ENCODE measurements around the gene AIFM2.
"Not testable (repeated sequence)": the region's sequence is repeated elsewhere in the genome, so short reads cannot be mapped to it uniquely, and the experiment has no call there.

AIFM2 gene

DNA sequence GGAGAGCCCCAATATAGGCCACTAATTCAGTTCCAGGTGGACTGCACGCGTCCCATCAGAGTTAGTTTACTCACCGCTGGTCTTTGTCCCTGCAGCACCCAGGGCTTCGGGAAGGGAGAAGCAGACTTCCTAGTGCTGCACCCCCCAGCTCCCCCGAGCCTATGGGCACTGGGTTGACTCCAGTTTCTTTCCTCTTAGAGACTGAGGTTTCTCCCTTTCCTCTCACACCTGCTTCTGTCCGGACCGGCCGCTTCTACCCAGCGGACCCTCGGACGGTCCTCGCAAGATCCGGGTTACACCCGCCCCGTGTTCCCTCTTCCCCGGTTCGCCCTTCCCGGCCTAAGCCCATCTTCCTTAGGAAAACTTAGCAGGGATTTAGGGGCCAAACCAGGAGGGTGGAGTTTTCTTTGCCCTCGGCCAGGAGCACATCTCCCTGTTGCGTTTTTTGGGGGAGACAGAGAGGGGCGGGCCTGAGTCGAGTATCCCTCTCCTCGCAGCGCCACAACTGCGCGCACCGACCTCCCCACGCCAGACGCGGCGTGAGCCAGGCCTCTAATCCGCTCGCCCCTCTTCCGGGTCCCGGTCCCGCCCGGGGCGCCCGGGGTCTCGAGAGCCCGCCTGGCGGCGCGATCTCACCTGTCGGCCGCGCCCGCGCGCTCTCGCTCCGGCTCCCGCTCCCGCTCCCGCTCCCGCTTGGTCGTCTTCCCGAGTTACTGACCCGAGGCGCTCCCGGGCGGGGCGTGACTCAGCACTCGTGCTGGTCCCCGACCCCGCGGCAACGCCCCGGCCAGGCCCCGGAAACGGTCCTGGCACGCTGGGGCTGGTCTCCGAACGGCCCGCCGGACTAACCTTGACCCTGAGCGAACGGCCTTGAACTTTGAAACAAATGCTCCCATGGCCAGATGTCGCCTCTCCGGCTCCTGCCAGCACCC lies at the start of gene AIFM2:
Gene AIFM2 (minus strand): TSS at position 728 of the 932 bp plus-strand sequence. CDS start 8,741 bp downstream, outside the sequence.
- in situ Hi-C loops (cut with MboI; ENCODE audit: low sequenced_read_pairs), result no loop called here

DNA sequence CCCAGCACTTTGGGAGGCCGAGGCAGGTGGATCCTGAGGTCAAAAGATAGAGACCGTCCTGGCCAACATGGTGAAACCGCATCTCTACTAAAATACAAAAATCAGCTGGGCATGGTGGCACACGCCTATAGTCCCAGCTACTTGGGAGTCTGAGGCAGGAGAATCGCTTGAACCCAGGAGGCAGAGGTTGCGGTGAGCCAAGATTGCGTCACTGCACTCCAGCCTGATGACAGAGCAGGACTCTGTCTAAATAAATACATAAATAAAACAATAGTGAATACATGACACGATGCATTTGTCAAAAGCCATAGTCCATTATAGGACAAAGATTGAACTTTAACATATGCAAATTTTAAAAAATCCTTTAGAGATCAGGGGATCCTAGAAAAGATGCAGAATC lies 46.6 kb upstream of the AIFM2 start:
- in situ Hi-C loops (cut with MboI; ENCODE audit: low sequenced_read_pairs), result not testable (repeated sequence)

DNA sequence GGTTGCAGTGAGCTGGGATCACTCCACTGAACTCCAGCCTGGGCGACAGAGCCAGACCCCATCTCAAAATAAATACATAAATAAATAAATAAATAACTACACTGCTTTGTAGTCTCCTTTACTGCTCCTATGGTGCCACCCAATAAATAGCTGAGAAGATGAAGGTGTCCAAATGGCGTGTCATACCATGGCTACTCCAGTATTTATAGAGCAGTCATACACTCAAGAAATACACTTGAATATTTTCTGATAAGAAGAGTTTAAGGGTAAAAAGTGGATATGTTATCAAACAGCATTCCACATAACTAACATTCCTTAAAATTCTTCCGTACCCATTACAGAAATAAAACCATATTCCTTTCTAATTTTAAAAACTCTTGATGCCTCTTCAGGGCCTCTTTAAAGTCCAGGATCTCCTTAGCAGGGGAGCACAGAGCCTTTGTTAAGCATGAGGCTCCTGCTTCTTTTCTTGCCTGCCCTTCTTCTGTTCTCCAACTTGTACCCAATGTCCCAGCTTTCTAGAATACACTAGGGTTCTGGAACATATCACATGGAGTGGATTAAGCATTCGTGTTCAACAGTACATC lies 45.6 kb upstream of the AIFM2 start:
- in situ Hi-C loops (cut with MboI; ENCODE audit: low sequenced_read_pairs), result no loop called here

GRCh38 chr10:70176441-70176840 lies 43.8 kb upstream of the AIFM2 start:
- in situ Hi-C loops (cut with MboI; ENCODE audit: low sequenced_read_pairs), result no loop called here

DNA sequence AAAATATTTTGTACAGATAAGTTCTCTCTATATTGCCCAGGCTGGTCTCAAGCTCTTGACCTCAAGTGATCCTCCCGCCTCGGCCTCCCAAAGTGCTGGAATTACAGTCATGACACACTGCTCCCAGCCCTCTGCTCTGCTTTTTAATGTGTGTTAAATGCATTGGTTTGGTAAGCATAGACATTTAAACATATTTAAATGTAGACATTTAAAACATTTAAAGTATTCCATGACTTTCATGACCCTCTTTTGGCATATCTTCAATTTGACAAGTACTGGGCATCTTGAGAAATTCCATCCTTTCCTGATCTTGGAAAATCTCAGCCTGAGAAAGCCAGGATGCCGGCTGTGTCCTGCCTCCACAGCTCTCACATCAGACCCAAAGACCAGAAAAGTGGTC lies 42.9 kb upstream of the AIFM2 start:
- in situ Hi-C loops (cut with MboI; ENCODE audit: low sequenced_read_pairs), result no loop called here

DNA sequence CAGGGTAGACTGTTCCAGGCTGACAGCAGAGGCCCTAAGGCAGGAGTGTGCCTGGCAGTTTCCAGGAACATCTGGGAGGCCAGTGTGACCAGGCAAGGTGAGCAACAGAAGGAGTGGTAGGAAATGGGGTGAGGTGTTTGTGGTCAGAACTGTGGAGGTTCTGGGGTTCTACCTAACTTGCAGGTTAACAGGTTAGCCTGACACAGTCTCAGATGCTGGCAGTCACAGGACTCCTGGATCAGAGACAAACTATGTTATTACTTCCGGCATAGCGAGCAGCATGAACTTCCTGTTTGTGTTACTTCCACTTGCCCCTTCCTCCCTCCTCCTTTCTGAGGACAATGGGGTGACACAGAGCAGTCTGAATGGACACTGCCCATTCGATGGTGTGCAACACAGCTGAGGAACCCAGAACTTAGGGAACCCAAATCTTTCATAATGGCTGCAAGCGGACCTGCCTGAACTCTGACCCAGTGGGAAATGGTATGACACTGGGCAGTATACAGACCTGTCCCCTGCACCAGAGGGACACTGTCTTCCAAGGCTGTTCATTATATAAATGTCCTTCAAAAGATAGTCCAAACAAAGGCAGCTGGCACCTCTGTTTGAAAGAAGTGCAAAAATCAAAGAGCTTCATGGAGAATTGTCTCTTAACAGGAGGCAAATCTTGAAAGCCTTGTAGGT lies 41.6 kb upstream of the AIFM2 start:
- in situ Hi-C loops (cut with MboI; ENCODE audit: low sequenced_read_pairs), result no loop called here

DNA sequence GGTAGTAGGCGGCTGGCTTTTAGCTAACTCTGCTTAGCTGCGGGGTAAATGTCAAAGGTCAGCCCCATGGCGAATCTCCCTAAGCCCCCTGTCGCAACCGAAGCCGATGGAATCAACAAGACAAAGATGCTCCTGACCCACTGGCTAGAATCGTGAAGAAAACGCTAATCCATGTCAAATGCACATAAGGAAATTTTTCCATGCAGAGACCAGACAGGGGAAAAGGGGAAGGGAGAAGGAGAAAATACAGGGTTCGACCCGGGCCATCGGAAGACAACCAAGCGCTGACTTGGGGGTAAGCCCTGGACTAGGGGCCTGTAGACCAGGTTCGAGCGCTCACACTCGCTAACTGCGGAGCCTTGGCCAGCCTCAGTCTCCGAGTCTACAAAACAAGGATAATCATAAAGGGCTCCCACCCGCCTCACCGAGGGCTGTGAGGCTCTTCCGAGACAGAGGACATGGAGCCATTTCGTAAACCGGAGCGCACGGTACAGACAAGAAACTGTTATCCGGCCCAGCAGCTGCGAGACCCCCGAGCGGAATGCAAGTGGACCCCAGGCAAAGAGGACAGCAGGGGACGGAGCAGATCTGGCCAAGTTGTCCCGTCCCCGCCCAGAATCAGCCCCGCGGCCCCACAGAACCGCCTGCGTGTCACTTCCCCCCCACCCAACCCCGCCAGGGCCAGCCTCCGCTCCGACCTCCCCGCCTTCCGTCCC lies 37.2 kb upstream of the AIFM2 start:
- in situ Hi-C loops (cut with MboI; ENCODE audit: low sequenced_read_pairs), result no loop called here

DNA sequence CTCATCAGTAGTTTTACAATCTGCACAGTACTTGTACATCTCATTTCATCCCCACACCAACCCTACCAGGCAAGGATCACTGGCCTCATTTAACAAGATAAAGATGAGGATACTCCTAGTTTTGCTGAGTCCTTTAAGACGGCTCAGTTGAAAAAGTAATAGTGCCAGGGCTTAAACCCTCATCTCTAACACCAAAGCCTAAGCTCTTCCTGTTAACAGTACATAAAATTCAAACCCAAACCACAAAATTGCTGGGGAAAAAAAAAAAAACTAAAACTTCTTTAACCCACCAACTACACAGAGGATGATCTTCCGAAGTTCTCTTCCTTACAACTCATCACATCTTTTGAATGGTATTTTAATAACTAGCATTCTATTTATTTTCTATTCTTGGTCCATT lies 36.4 kb upstream of the AIFM2 start:
- in situ Hi-C loops (cut with MboI; ENCODE audit: low sequenced_read_pairs), result no loop called here

DNA sequence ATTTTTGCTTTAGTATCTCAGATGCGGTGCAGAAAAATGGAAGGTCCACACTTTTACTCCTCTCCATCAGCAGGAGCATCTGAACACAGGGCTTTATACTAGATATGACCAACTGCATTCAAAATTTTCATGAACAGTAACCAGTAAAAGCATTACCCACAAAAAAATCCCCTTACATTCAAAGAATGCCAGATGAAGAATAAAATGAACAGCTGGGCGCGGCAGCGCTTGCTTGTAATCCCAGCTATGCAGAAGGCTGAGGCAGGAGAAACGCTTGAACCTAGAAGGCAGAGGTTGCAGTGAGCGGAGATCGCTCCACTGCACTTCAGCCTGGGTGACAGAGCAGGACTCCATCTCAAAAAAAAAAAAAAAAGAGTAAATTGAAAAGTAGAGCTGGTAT lies 34.6 kb upstream of the AIFM2 start:
- in situ Hi-C loops (cut with MboI; ENCODE audit: low sequenced_read_pairs), result no loop called here

- in situ Hi-C loops (cut with MboI; ENCODE audit: low sequenced_read_pairs), result no loop called here
Observed at GRCh38 chr10:70166394-70166793, 33.8 kb upstream of the AIFM2 start.

DNA sequence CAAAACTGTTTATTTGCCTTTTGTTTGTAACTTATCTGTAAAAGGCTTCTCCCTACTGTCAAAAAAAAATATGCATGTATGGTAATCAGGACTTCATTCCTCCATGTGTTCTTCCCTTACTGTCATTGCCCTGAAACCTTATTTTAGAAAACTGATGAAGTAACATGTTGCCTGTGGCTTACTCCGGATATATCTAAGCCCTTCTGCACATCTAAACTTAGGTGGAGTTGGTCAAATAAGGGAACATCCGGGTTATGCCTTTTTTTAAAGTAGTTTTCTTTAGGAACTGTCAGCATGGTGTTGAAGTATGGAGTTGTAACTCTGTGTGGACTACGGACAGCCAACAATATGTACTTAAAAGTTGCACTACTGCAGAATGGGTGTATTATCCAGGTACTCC lies 31.5 kb upstream of the AIFM2 start:
- in situ Hi-C loops (cut with MboI; ENCODE audit: low sequenced_read_pairs), result no loop called here

GRCh38 chr10:70163448-70163847 lies 30.8 kb upstream of the AIFM2 start:
- in situ Hi-C loops (cut with MboI; ENCODE audit: low sequenced_read_pairs), result no loop called here

GRCh38 chr10:70162892-70163201 lies 30.2 kb upstream of the AIFM2 start:
- in situ Hi-C loops (cut with MboI; ENCODE audit: low sequenced_read_pairs), result no loop called here

GRCh38 chr10:70162151-70162891 lies 29.7 kb upstream of the AIFM2 start:
- in situ Hi-C loops (cut with MboI; ENCODE audit: low sequenced_read_pairs), result no loop called here

DNA sequence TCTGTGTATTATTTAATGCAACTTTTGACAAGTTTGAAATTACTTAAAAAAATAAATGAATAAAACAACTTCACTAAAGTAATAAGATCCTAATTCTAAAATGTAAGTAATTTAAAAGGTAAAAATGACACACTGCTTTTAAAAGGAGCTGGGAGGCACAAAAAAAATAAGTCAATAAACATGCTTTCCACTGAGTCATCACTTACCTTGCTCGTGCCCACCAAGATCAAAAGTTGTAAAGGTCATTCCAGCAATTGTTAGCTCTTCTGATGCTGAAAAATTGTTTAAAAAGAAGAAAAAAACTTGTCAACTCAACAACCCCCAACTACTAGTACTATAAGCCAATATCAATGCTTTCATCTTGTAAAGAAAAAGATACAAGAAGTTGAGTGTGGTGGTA lies 28.2 kb upstream of the AIFM2 start:
- in situ Hi-C loops (cut with MboI; ENCODE audit: low sequenced_read_pairs), result no loop called here

- in situ Hi-C loops (cut with MboI; ENCODE audit: low sequenced_read_pairs), result not testable (repeated sequence)
Observed at GRCh38 chr10:70159366-70159765, 26.7 kb upstream of the AIFM2 start.

- in situ Hi-C loops (cut with MboI; ENCODE audit: low sequenced_read_pairs), result no loop called here
Observed at GRCh38 chr10:70158113-70158512, 25.5 kb upstream of the AIFM2 start.

DNA sequence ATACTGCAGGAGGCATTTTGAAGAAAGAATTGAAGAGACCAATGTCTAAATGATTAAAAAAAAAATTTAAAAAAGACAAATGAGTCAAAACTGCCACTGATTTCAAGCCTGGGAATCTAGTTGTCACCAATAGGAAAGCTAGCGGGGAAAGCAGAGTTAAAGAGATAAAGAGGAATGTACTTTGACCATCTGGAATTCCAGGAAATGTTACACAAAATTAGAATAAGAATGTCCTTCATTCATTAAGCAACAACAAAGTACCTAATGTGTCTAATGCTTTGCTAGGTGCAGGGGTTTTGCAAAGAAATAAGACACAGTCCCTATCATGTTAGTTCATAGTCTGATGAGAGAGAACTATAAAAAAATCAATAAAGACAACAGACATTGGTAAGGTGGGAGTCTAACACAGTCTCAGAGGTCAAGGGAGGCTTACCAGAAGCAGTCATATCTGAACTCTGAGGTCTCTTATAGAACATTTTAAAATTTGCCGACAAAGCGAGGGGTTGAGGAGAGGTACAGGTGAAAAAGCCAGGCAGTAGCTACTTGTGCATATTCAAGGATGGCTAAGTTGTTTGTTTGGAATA lies 22.7 kb upstream of the AIFM2 start:
- in situ Hi-C loops (cut with MboI; ENCODE audit: low sequenced_read_pairs), result no loop called here

DNA sequence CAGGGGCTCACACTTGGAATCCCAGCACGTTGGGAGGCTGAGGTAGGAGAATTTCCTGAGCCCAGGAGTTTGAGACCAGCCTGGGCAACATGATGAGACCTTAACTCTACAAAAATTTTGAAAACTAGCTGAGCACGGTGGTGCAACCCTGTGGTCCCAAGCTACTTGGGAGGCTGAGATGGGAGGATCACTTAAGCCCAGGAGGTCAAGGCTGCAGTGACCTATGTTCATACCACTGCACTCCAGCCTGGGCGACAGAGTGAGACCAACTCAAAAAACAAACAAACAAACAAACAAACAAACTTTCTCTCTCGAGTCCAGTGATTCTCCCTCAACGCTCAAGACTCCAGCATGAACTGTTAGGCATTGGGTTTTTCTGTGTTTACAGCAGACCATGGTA lies 15.9 kb upstream of the AIFM2 start:
- in situ Hi-C loops (cut with MboI; ENCODE audit: low sequenced_read_pairs), result no loop called here

DNA sequence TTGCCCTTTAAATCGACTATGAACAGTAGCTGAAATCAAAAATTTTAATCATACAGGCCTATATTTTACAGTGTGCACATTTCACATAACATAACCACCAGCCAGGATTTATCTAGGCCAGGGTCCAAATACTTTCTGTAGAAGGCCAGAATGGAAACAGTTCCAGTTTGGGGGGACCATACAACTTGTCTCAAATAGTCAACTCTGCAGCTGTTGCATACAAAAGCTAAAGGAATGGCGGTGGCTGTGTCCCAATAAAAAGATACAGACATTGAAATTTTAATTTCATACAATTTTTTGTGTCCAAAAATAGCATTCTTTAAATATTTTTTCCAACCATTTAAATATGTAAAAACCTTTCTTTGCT lies 14.6 kb upstream of the AIFM2 start:
- in situ Hi-C loops (cut with MboI; ENCODE audit: low sequenced_read_pairs), result no loop called here
